ENCODE data around the gene INPP1.
A peak's percentile ranks its signal among the peaks of the same experiment; 100 is the strongest.
"Not testable (repeated sequence)": the region's sequence is repeated elsewhere in the genome, so short reads cannot be mapped to it uniquely, and the experiment has no call there.

The INPP1 gene

GRCh38 chr2:190334479-190335224 is 8.7 kb upstream of the INPP1 start:
- no peak for DNase-seq

- no peak for DNase-seq
Measured at GRCh38 chr2:190335225-190335559, 8.2 kb upstream of the INPP1 start.

GRCh38 chr2:190335584-190335983 is 7.8 kb upstream of the INPP1 start:
- DNase-seq: not testable (repeated sequence)

- no peak for DNase-seq
Measured at GRCh38 chr2:190336420-190336819, 7.0 kb upstream of the INPP1 start.

- no peak for DNase-seq
Measured at GRCh38 chr2:190338453-190338852, 4.9 kb upstream of the INPP1 start.

GRCh38 chr2:190339394-190339793 is 4.0 kb upstream of the INPP1 start:
- no peak for DNase-seq

- no peak for DNase-seq
Measured at GRCh38 chr2:190340369-190340768, 3.0 kb upstream of the INPP1 start.

GRCh38 chr2:190342611-190343010 is 778 bp upstream of the INPP1 start:
- no peak for DNase-seq

- no peak for DNase-seq
Measured at GRCh38 chr2:190343089-190343535, 277 bp upstream of the INPP1 start.

GRCh38 chr2:190344276-190344827 is 963 bp downstream of the INPP1 start:
- peak in 1 of 5 experiments; percentile 22 for DNase-seq

GRCh38 chr2:190350371-190350770 is 7.0 kb downstream of the INPP1 start:
- DNase-seq: no peak

GRCh38 chr2:190351955-190352354 is 8.6 kb downstream of the INPP1 start:
- DNase-seq: no peak

GRCh38 chr2:190352668-190353536 is 9.5 kb downstream of the INPP1 start:
- peak in 1 of 5 experiments; percentile 48 for DNase-seq

GRCh38 chr2:190353537-190353899 is 10.1 kb downstream of the INPP1 start:
- DNase-seq: no peak

- no peak for DNase-seq
Measured at GRCh38 chr2:190354003-190354690, 10.8 kb downstream of the INPP1 start.

- no peak for DNase-seq
Measured at GRCh38 chr2:190355968-190356644, 12.7 kb downstream of the INPP1 start.

- DNase-seq: no peak
Measured at GRCh38 chr2:190357600-190357999, 14.2 kb downstream of the INPP1 start.

GRCh38 chr2:190358655-190359448 is 15.5 kb downstream of the INPP1 start:
- DNase-seq: not testable (repeated sequence)

GRCh38 chr2:190360561-190360960 is 17.2 kb downstream of the INPP1 start:
- DNase-seq: no peak

GRCh38 chr2:190360965-190361364 is 17.6 kb downstream of the INPP1 start:
- DNase-seq: no peak

- DNase-seq: no peak
Measured at GRCh38 chr2:190361572-190361971, 18.2 kb downstream of the INPP1 start.

GRCh38 chr2:190362894-190363293 is 19.5 kb downstream of the INPP1 start:
- DNase-seq: no peak
